GM12873 (cell line): ENCODE data around the gene CDKN2C.
A peak's percentile ranks its signal among the peaks of the same experiment; 100 is the strongest.

Experiments used
- TF ChIP-seq, protein P1 (sequence below): IDR thresholded peaks from 2 replicates; pipeline ENCODE4 v1.5.1; 2012; ENCODE audit warnings: low read depth, mild to moderate bottlenecking, moderate library complexity, low read length, control low read depth; ENCODE audit not compliant: insufficient read depth; ENCODE audit errors: missing control alignments

The CDKN2C gene

DNA sequence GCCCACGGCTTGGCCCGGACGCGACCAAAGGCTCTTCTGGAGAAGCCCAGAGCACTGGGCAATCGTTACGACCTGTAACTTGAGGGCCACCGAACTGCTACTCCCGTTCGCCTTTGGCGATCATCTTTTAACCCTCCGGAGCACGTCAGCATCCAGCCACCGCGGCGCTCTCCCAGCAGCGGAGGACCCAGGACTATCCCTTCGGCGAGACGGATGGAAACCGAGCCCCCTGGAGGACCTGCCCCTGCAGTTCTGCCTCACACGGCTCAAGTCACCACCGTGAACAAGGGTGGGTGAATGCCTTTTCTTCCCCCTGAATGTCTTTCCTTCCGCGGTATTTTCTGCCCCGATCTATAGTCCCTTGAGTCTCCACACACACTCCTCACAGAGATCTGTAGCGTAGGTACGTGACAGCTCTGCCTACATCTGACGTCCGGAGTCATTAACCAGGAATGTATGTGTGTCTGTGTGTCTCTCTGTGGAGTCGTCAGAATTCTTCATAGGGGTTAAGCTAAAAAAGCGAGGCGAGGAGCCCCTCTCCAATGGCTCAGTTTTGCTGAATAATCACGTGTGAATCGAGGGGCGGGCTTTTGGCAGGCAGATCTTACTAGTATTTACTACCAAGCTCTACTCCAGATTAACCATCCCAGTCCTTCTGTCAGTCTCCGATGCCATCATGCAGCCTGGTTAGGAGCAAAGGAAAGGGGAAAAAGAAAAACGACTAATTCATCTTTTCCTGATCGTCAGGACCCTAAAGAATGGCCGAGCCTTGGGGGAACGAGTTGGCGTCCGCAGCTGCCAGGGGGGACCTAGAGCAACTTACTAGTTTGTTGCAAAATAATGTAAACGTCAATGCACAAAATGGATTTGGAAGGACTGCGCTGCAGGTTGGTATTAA is at the start of gene CDKN2C:
CDKN2C (plus strand) TSS at position 635 of the 898 bp plus-strand sequence; CDS start at position 759, 124 bp downstream.
- TF ChIP-seq, protein P1, sequence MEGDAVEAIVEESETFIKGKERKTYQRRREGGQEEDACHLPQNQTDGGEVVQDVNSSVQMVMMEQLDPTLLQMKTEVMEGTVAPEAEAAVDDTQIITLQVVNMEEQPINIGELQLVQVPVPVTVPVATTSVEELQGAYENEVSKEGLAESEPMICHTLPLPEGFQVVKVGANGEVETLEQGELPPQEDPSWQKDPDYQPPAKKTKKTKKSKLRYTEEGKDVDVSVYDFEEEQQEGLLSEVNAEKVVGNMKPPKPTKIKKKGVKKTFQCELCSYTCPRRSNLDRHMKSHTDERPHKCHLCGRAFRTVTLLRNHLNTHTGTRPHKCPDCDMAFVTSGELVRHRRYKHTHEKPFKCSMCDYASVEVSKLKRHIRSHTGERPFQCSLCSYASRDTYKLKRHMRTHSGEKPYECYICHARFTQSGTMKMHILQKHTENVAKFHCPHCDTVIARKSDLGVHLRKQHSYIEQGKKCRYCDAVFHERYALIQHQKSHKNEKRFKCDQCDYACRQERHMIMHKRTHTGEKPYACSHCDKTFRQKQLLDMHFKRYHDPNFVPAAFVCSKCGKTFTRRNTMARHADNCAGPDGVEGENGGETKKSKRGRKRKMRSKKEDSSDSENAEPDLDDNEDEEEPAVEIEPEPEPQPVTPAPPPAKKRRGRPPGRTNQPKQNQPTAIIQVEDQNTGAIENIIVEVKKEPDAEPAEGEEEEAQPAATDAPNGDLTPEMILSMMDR: peak; percentile 26

DNA sequence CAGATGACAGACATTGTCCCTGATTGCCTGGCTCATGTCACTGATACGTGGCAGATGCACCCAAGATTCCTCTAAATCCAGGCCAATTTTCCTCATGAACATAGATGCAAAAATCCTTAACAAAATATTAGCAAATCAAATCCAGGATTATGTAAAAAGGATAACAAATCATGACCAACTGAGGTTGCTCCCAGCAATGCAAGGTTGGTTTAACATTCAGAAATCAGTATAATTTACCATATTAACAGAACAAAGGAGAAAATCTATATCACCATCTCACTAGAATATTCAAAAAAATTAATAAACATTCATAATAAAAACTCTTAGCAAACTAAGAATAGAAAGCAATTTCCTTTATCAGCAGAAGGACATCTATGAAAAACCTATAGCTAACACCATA is 49.6 kb upstream of the CDKN2C start:
- TF ChIP-seq, protein P1: no peak

DNA sequence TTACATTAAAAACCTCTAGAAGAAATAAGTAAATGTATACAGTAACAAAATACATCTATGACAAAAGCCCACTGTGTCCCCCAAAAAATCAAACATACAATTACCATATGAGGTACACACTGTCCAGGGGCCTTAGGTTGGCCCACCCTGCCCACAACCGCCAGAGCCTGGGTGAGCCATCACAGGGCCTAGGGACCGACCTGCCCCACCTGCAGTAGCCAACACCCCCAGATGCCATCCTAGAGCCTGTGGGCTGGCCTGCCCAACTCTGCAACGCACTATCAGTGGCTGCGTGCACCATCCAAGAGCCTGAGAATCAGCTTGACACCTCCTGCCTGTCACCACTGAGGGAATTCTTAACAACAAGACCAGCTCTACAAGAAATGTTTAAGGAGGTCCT is 49.0 kb upstream of the CDKN2C start:
- TF ChIP-seq, protein P1: no peak

- TF ChIP-seq, protein P1: no peak
Measured at GRCh38 chr1:50923564-50923963, 46.5 kb upstream of the CDKN2C start.

DNA sequence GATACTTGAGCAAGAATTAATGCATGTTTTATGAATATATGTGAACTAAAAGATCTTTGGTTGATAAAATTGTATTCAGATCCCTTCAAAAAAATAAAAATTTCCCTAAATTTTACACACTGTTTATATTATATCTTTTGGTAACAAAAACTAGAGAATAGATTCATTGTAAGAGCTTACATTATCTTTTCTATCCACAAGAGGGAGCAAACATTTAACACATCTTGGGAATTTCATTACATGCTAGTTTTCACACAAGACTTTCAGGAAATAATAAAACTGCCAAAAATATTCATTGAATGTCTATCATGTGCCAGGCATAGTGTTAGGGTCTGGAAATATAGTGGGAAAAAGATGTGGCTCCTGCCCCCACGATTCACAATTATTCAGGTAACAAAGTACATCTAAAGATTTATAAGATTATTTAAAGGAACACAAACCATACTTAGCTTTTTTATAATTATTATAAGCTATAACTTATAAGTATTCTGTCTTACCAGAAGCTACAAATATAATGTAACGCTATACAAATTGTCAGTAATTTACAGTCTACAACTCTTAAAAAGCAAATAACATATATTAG is 40.6 kb upstream of the CDKN2C start:
- TF ChIP-seq, protein P1: peak; percentile 49

GRCh38 chr1:50930193-50930592 is 39.9 kb upstream of the CDKN2C start:
- TF ChIP-seq, protein P1: no peak

GRCh38 chr1:50930965-50931737 is 38.9 kb upstream of the CDKN2C start:
- TF ChIP-seq, protein P1: no peak
